ENCODE results near the gene SRSF6.
A peak's percentile ranks its signal among the peaks of the same experiment; 100 is the strongest.
"Not testable (repeated sequence)": the region's sequence is repeated elsewhere in the genome, so short reads cannot be mapped to it uniquely, and the experiment has no call there.

Gene SRSF6

GRCh38 chr20:43450841-43451799, 6.6 kb upstream of the SRSF6 start:
- H3K4me1 ChIP-seq (ENCODE audit: insufficient read depth, low read length): no peaks in the 10 kb centered on the region
- H3K9ac ChIP-seq (ENCODE audit: low read length): no peak overlapping the region
- no peaks in the 10 kb centered on the region for H3K36me3 ChIP-seq (ENCODE audit: insufficient read depth, low read length)
- no peak overlapping the region for H3K27ac ChIP-seq (ENCODE audit: low read depth, low read length)
- H3K4me3 ChIP-seq (ENCODE audit: low read depth in 1 of 2, low read length in 2 of 2): no peak overlapping the region
- H3K27me3 ChIP-seq (ENCODE audit: control insufficient read depth in 1 of 2, insufficient read depth in 2 of 2, low read length in 2 of 2): peaks cover 6 to 9% of the 10 kb centered on the region in 2 donors
- no peaks in the 10 kb centered on the region for H3K9me3 ChIP-seq (ENCODE audit: low read length)

GRCh38 chr20:43452404-43453126, 5.1 kb upstream of the SRSF6 start:
- H3K9me3 ChIP-seq (ENCODE audit: low read length): no peaks in the 10 kb centered on the region

GRCh38 chr20:43456252-43456651, 1.4 kb upstream of the SRSF6 start:
- peaks cover 21% of the 10 kb centered on the region for H3K36me3 ChIP-seq (ENCODE audit: insufficient read depth, low read length)
- not testable (repeated sequence) for H3K27ac ChIP-seq (ENCODE audit: low read depth, low read length); H3K4me3 ChIP-seq (ENCODE audit: low read depth in 1 of 2, low read length in 2 of 2); H3K27me3 ChIP-seq (ENCODE audit: control insufficient read depth in 1 of 2, insufficient read depth in 2 of 2, low read length in 2 of 2); H3K9me3 ChIP-seq (ENCODE audit: low read length); H3K9ac ChIP-seq (ENCODE audit: low read length); H3K4me1 ChIP-seq (ENCODE audit: insufficient read depth, low read length)

More at GRCh38 chr20:43452404-43453126, 5.1 kb upstream of the SRSF6 start:
- Histone ChIP-seq H3K36me3 (ENCODE audit: insufficient read depth, low read length) (no peaks in the 10 kb centered on the region), H3K4me3 (ENCODE audit: low read depth in 1 of 2, low read length in 2 of 2) (no peak overlapping the region), H3K4me1 (ENCODE audit: insufficient read depth, low read length) (no peaks in the 10 kb centered on the region), H3K27me3 (ENCODE audit: control insufficient read depth in 1 of 2, insufficient read depth in 2 of 2, low read length in 2 of 2) (peaks cover 4 to 9% of the 10 kb centered on the region in 2 donors), H3K27ac (ENCODE audit: low read depth, low read length) (no peak overlapping the region), H3K9ac (ENCODE audit: low read length) (no peak overlapping the region)

- peaks cover 28% of the 10 kb centered on the region for H3K36me3 ChIP-seq (ENCODE audit: insufficient read depth, low read length)
- peak overlapping the region; percentile 83 to 90 for H3K4me3 ChIP-seq (ENCODE audit: low read depth in 1 of 2, low read length in 2 of 2)
- H3K4me1 ChIP-seq (ENCODE audit: insufficient read depth, low read length): peaks cover 5% of the 10 kb centered on the region
- H3K9me3 ChIP-seq (ENCODE audit: low read length): no peaks in the 10 kb centered on the region
- H3K27ac ChIP-seq (ENCODE audit: low read depth, low read length): peak overlapping the region; percentile 100
- H3K27me3 ChIP-seq (ENCODE audit: control insufficient read depth in 1 of 2, insufficient read depth in 2 of 2, low read length in 2 of 2): no peaks in the 10 kb centered on the region
- H3K9ac ChIP-seq (ENCODE audit: low read length): peak overlapping the region; percentile 81
Observed at GRCh38 chr20:43456809-43457639, 672 bp upstream of the SRSF6 start.

GRCh38 chr20:43458422-43458924, 777 bp downstream of the SRSF6 start:
- peak overlapping the region; percentile 100 for H3K27ac ChIP-seq (ENCODE audit: low read depth, low read length)

GRCh38 chr20:43459022-43459942, 1.6 kb downstream of the SRSF6 start:
- H3K27ac ChIP-seq (ENCODE audit: low read depth, low read length): no peak overlapping the region
- H3K36me3 ChIP-seq (ENCODE audit: insufficient read depth, low read length): peaks cover 46% of the 10 kb centered on the region
- peaks cover 5% of the 10 kb centered on the region for H3K4me1 ChIP-seq (ENCODE audit: insufficient read depth, low read length)
- H3K9ac ChIP-seq (ENCODE audit: low read length): peak overlapping the region; percentile 1
- H3K27me3 ChIP-seq (ENCODE audit: control insufficient read depth in 1 of 2, insufficient read depth in 2 of 2, low read length in 2 of 2): no peaks in the 10 kb centered on the region
- peak overlapping the region in 1 of 2 donors; percentile 53 for H3K4me3 ChIP-seq (ENCODE audit: low read depth in 1 of 2, low read length in 2 of 2)
- no peaks in the 10 kb centered on the region for H3K9me3 ChIP-seq (ENCODE audit: low read length)

More at GRCh38 chr20:43458422-43458924, 777 bp downstream of the SRSF6 start:
- no peak overlapping the region for H3K9ac ChIP-seq (ENCODE audit: low read length)
- peaks cover 43% of the 10 kb centered on the region for H3K36me3 ChIP-seq (ENCODE audit: insufficient read depth, low read length)
- peaks cover 5% of the 10 kb centered on the region for H3K4me1 ChIP-seq (ENCODE audit: insufficient read depth, low read length)
- H3K27me3 ChIP-seq (ENCODE audit: control insufficient read depth in 1 of 2, insufficient read depth in 2 of 2, low read length in 2 of 2): no peaks in the 10 kb centered on the region
- peak overlapping the region; percentile 83 to 90 for H3K4me3 ChIP-seq (ENCODE audit: low read depth in 1 of 2, low read length in 2 of 2)
- no peaks in the 10 kb centered on the region for H3K9me3 ChIP-seq (ENCODE audit: low read length)

GRCh38 chr20:43460172-43460829, 2.6 kb downstream of the SRSF6 start:
- Histone ChIP-seq H3K9me3 (ENCODE audit: low read length) (no peaks in the 10 kb centered on the region), H3K36me3 (ENCODE audit: insufficient read depth, low read length) (peaks cover 56% of the 10 kb centered on the region), H3K4me3 (ENCODE audit: low read depth in 1 of 2, low read length in 2 of 2) (no peak overlapping the region), H3K9ac (ENCODE audit: low read length) (no peak overlapping the region), H3K27me3 (ENCODE audit: control insufficient read depth in 1 of 2, insufficient read depth in 2 of 2, low read length in 2 of 2) (no peaks in the 10 kb centered on the region), H3K27ac (ENCODE audit: low read depth, low read length) (no peak overlapping the region), H3K4me1 (ENCODE audit: insufficient read depth, low read length) (peaks cover 5% of the 10 kb centered on the region)

GRCh38 chr20:43460830-43461200, 3.1 kb downstream of the SRSF6 start:
- H3K27me3 ChIP-seq (ENCODE audit: control insufficient read depth in 1 of 2, insufficient read depth in 2 of 2, low read length in 2 of 2): no peaks in the 10 kb centered on the region
- H3K36me3 ChIP-seq (ENCODE audit: insufficient read depth, low read length): peaks cover 62% of the 10 kb centered on the region
- no peak overlapping the region for H3K9ac ChIP-seq (ENCODE audit: low read length)
- peaks cover 5% of the 10 kb centered on the region for H3K4me1 ChIP-seq (ENCODE audit: insufficient read depth, low read length)
- H3K9me3 ChIP-seq (ENCODE audit: low read length): no peaks in the 10 kb centered on the region
- no peak overlapping the region for H3K4me3 ChIP-seq (ENCODE audit: low read depth in 1 of 2, low read length in 2 of 2)
- no peak overlapping the region for H3K27ac ChIP-seq (ENCODE audit: low read depth, low read length)

- Histone ChIP-seq H3K4me1 (ENCODE audit: insufficient read depth, low read length) (peaks cover 5% of the 10 kb centered on the region), H3K4me3 (ENCODE audit: low read depth in 1 of 2, low read length in 2 of 2) (no peak overlapping the region), H3K27ac (ENCODE audit: low read depth, low read length) (no peak overlapping the region), H3K9ac (ENCODE audit: low read length) (no peak overlapping the region), H3K9me3 (ENCODE audit: low read length) (no peaks in the 10 kb centered on the region), H3K27me3 (ENCODE audit: control insufficient read depth in 1 of 2, insufficient read depth in 2 of 2, low read length in 2 of 2) (no peaks in the 10 kb centered on the region), H3K36me3 (ENCODE audit: insufficient read depth, low read length) (peaks cover 73% of the 10 kb centered on the region)
Observed at GRCh38 chr20:43461894-43462659, 4.4 kb downstream of the SRSF6 start.

Measured in muscle layer of colon (tissue), 2 donors.